Pancreas (tissue), 10 donors: ENCODE results near the gene SEL1L2. TPM values are rescaled to one million over a fixed set of nuclear protein-coding genes. Genes with fewer than 3 reads are reported as not detected.

Experiments
- ATAC-seq, 4 donors: fragments of 200-7000 bp; cut with Tn5 transposase; one replicate each; pipeline versions ENCODE4 v1.8.0 to v1.9.1; 2020; ENCODE audit warnings: mild to moderate bottlenecking in 4 of 4, moderate library complexity in 4 of 4
- DNase-seq, 6 donors: peaks; one replicate each; pipeline ENCODE4 v3.0.0-alpha.2; 2020
- FAIRE-seq: peaks from 2 replicates; lab custom pipeline; 2012; peaks lifted over from hg19 to GRCh38; lab: Jason Lieb, UNC
- H3K27ac ChIP-seq, 4 donors: fragments of 200-600 bp; sonication (generic); 1 replicate in 3 of 4; 2 replicates in 1 of 4; pipeline versions ENCODE4 v1.5.0 to v1.8.0; 2020
- H3K27me3 ChIP-seq, 4 donors: fragments of 200-600 bp; one replicate each; pipeline ENCODE4 v1.8.0; 2021
- H3K36me3 ChIP-seq, 3 donors: fragments of 200-600 bp; sonication (generic) in 1 of 3; one replicate each; pipeline versions ENCODE4 v1.5.0 to v1.8.0; 2020 to 2021
- H3K4me1 ChIP-seq, 3 donors: fragments of 200-600 bp; one replicate each; pipeline ENCODE4 v1.8.0; 2021
- H3K4me3 ChIP-seq, 4 donors: fragments of 200-600 bp; sonication (generic) in 2 of 4; one replicate each; pipeline versions ENCODE4 v1.5.0 to v1.8.0; 2020 to 2021
- H3K9me3 ChIP-seq, 4 donors: fragments of 200-600 bp; one replicate each; pipeline ENCODE4 v1.8.0; 2021
- WGBS, 2 donors: extraction: QIAGEN DNeasy Blood & Tissue Kit; methylation state at CpG; one replicate each; pipeline ENCODE4 v1.1.7; 2013; 5-methylcytosine and 5-hydroxymethylcytosine counted together
- intact Hi-C, 3 donors: fragments of 100-400 bp; cut with DNase I; formaldehyde crosslinking; loops; one replicate each; pipeline versions ENCODE4 v1.11.1 to v1.14.2; 2022
- polyA plus RNA-seq, 2 donors: library from polyadenylated mRNA; stranded (reverse); fragments of 200-250 nt; gene quantifications; one replicate each; pipeline ENCODE4 v1.2.3, GENCODE V29; 2013
- total RNA-seq, 6 donors: library from RNA; stranded (reverse); fragmentation: NEBNext Ultra II Directional in 4 of 6; extraction: Animal tissue kit (Norgen Biotek cat#: 25700) in 4 of 6; gene quantifications; one replicate each; pipeline versions ENCODE4 v1.2.1 to v1.2.4, GENCODE V29; 2021 to 2023
- TF ChIP-seq, protein P1 (sequence below), 4 donors: fragments of 200-600 bp; sonication (generic) in 3 of 4; IDR thresholded peaks; one replicate each; pipeline versions ENCODE4 v1.5.0 to v1.8.0; 2021; ENCODE audit warnings: antibody characterized with exemption in 4 of 4
- donor health status: healthy with polysubstance abuse.
- donor health status: DM: no; HTN: no; CAD: no; lungs with moderate emphysema.
- donor health status: DM: no; HTN: no; CAD: no.
- donor health status: control.
- donor health status: control.
- donor health status: Bipolar disorder and iron deficiency.
- donor health status: DM: yes; HTN: yes; CAD: no.
- donor health status: DM: no; HTN: no; CAD: no.
- donor health status: DM: no; HTN: no; CAD: no.
- donor health status: DM: yes; HTN: yes; CAD: no.

SEL1L2 gene
- total and polyA plus RNA-seq, 8 donors: 0.46 TPM; not detected in 7

DNA sequence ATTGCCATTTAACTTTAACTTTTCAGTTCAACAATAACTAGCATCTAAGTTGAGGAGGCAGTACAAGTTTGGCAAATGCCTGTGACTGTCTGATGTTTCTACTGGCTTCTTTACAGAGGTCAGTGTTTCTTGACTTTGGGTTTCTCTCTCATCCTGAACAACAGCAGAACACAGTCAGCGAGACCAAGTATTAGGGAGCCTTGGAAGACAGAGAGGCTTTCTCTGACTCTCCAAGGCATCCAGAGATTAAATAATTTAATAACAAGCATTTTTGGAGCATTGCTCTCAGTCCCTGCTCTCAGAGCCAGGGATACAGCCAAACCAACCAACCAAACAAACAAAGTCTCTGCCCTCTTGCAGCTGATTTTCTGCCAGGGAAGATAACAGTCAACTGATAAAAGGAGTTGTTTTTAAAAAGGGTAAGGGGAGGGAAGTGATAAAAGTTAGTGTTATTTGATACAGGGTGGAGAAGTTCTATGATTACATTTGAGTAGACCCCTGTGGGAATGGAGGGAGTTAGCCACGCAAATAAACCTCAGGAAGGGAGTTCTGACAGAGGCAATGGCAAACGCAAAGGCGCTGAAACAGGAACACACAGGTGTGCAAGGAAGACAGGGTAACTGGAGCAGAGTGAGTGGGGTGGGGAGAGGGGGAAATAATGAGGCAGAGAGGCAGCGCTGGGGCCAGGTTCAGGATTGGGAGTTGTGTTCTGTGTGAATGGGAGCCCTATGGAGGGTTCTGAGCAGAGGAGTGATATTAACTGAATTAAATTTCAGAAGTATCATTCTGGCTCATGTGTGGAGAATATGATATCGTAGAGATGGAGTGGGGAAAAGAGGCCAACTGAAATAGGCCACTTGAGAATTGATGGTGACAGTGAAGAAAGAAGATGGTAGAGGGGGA, 55.2 kb downstream of the SEL1L2 start:
- ATAC-seq: no peak
- no peaks in the 10 kb centered on the region for H3K9me3 ChIP-seq
- FAIRE-seq: no peak
- no peaks in the 10 kb centered on the region for H3K36me3 ChIP-seq
- H3K4me3 ChIP-seq: no peak overlapping the region
- no peak overlapping the region for H3K27ac ChIP-seq
- H3K4me1 ChIP-seq: no peaks in the 10 kb centered on the region
- DNase-seq: no peak
- TF ChIP-seq, protein P1, sequence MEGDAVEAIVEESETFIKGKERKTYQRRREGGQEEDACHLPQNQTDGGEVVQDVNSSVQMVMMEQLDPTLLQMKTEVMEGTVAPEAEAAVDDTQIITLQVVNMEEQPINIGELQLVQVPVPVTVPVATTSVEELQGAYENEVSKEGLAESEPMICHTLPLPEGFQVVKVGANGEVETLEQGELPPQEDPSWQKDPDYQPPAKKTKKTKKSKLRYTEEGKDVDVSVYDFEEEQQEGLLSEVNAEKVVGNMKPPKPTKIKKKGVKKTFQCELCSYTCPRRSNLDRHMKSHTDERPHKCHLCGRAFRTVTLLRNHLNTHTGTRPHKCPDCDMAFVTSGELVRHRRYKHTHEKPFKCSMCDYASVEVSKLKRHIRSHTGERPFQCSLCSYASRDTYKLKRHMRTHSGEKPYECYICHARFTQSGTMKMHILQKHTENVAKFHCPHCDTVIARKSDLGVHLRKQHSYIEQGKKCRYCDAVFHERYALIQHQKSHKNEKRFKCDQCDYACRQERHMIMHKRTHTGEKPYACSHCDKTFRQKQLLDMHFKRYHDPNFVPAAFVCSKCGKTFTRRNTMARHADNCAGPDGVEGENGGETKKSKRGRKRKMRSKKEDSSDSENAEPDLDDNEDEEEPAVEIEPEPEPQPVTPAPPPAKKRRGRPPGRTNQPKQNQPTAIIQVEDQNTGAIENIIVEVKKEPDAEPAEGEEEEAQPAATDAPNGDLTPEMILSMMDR (IDR thresholded peaks at IDR 0.05): no peak
- H3K27me3 ChIP-seq: no peaks in the 10 kb centered on the region
- 36 to 40% methylated on average over 6 of the region's 6 CpGs for WGBS, 2 donors
- intact Hi-C loops: no loop called here

DNA sequence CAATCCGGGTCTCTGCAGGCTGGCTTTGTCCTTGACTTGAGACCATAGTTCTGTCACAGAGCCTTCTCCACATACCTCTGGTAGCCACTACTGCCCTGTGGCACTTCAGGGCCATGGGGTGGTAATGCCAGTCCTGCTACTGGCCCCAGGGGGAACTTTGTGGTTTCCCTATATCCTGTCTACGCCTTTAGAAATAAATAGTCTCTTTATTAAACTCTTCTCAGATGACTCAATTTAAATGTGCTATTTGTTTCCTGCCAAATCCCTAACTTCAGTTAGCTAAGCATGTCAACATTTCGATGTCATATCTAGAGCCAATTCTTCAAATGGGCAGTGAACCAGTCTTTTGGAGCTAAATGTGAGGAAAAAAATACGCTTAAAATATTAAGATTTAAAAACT, 60.1 kb downstream of the SEL1L2 start:
- 51 to 56% methylated on average over 4 of the region's 4 CpGs for WGBS, 2 donors

DNA sequence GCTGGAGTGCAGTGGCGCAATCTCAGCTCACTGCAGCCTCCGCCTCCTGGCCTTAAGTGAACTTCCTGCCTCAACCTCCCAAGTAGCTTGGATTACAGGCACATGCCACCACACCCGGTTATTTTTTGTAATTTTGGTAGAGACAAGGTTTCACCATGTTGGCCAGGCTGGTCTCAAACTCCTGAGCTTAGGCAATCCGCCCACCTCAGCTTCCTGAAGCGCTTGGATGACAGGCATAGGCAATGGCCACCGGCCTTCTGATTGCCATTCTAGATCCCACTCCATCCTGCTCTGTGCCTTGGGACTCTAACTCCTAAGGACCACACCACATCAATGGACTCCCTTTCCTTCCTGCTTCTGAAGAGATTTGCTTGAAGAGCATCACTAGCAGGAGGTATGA, 60.6 kb downstream of the SEL1L2 start:
- Histone ChIP-seq H3K27me3 (no peaks in the 10 kb centered on the region), H3K4me3 (no peak overlapping the region), H3K9me3 (no peaks in the 10 kb centered on the region), H3K36me3 (no peaks in the 10 kb centered on the region), H3K27ac (no peak overlapping the region), H3K4me1 (no peaks in the 10 kb centered on the region)
- DNase-seq (no peak), FAIRE-seq (no peak), ATAC-seq (no peak)
- WGBS, 2 donors: 88 to 93% methylated on average over 6 of the region's 6 CpGs
- TF ChIP-seq, protein P1 (IDR thresholded peaks at IDR 0.05): no peak
- intact Hi-C loops: no loop called here

More for the DNA sequence above, 60.1 kb downstream of the SEL1L2 start:
- Histone ChIP-seq H3K4me3 (no peak overlapping the region), H3K4me1 (no peaks in the 10 kb centered on the region), H3K27ac (no peak overlapping the region), H3K9me3 (no peaks in the 10 kb centered on the region), H3K27me3 (no peaks in the 10 kb centered on the region), H3K36me3 (no peaks in the 10 kb centered on the region)
- DNase-seq: no peak
- no peak for FAIRE-seq
- intact Hi-C loops: no loop called here
- TF ChIP-seq, protein P1 (IDR thresholded peaks at IDR 0.05): no peak
- no peak for ATAC-seq

DNA sequence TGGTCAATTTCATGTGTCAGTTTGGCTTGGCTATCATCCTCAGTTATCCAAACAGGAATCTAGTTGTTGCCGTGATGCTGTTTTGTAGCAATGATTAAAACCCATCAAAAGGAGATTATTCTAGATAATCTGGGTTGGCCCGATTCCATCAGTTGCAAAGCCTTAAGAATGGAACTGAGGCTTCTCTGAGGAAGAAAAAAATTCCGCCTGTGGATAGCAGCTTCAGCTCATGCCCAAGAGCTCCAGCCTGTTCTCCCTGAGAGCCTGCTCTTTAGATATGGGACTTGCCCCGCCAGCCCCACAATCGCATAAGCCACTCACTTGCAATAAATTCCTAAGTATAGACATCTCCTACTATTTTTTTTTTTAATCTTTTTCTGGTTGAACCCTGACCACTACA, 61.5 kb downstream of the SEL1L2 start:
- FAIRE-seq (no peak), DNase-seq (no peak), ATAC-seq (no peak)
- no peaks in the 10 kb centered on the region for H3K36me3 ChIP-seq
- intact Hi-C loops: no loop called here
- TF ChIP-seq, protein P1 (IDR thresholded peaks at IDR 0.05): no peak
- H3K4me3 ChIP-seq: no peak overlapping the region
- 66 to 75% methylated on average over 5 of the region's 5 CpGs for WGBS, 2 donors
- no peaks in the 10 kb centered on the region for H3K9me3 ChIP-seq
- no peaks in the 10 kb centered on the region for H3K27me3 ChIP-seq
- H3K27ac ChIP-seq: no peak overlapping the region
- no peaks in the 10 kb centered on the region for H3K4me1 ChIP-seq

DNA sequence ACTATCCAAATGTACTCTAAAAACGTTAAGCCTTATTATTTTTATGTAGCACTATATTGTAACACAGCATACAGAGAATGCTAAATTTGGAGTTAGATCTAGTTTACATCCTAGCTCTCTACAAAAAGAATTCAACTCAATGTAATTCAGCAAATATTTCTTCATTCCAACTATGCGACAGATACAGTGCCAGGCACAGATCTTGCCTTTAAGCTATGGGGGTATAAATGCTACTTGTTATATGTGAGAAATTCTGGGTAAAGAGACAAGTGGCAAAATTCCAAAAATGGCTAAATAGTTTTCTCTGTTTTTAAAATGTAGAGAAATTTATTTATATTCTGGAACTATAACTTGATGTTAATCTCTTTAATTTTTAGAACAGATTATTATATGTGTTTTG, 63.2 kb downstream of the SEL1L2 start:
- no peaks in the 10 kb centered on the region for H3K27me3 ChIP-seq
- intact Hi-C loops: no loop called here
- H3K27ac ChIP-seq: no peak overlapping the region
- TF ChIP-seq, protein P1 (IDR thresholded peaks at IDR 0.05): no peak
- WGBS, 2 donors: 34 to 66% methylated on average over 2 of the region's 2 CpGs
- no peak overlapping the region for H3K4me3 ChIP-seq
- ATAC-seq (no peak), DNase-seq (no peak), FAIRE-seq (no peak)
- no peaks in the 10 kb centered on the region for H3K4me1 ChIP-seq
- H3K9me3 ChIP-seq: no peaks in the 10 kb centered on the region
- H3K36me3 ChIP-seq: no peaks in the 10 kb centered on the region
